Measurements from ENCODE around the gene PRKD1.

PRKD1 gene

GRCh38 chr14:29838752-29839151 is 88.9 kb downstream of the PRKD1 start:
- TF ChIP-seq SUZ12 (IDR thresholded peaks at IDR 0.05; ENCODE audit: extremely low read depth, insufficient read depth, insufficient read length) (no peak), ZNF274 (IDR thresholded peaks at IDR 0.05; ENCODE audit: low read depth, low read length) (no peak), YY1 (IDR thresholded peaks at IDR 0.05; ENCODE audit: insufficient read depth, insufficient read length) (no peak)
- DNase-seq (ENCODE audit: low read depth, low spot score), result no peak
- no peaks in the 10 kb centered on the region for H3K36me3 ChIP-seq (ENCODE audit: insufficient read depth, insufficient read length, low read length)
- no peaks in the 10 kb centered on the region for H3K27me3 ChIP-seq (ENCODE audit: insufficient read depth, insufficient read length)
- H3K4me1 ChIP-seq (ENCODE audit: insufficient read depth, insufficient read length), result no peaks in the 10 kb centered on the region
- no peak overlapping the region for H3K9ac ChIP-seq (ENCODE audit: insufficient read length, low read depth)
- H3K9me3 ChIP-seq (ENCODE audit: insufficient read depth, low read length), result peaks cover 18% of the 10 kb centered on the region; the same call in 1 of the 2 replicates
- H3K4me3 ChIP-seq (ENCODE audit: insufficient read length, low read depth), result no peak overlapping the region

GRCh38 chr14:29836395-29836794 is 91.3 kb downstream of the PRKD1 start:
- Histone ChIP-seq H3K27me3 (ENCODE audit: insufficient read depth, insufficient read length) (no peaks in the 10 kb centered on the region), H3K9me3 (ENCODE audit: insufficient read depth, low read length) (peaks cover 18% of the 10 kb centered on the region; the same call in 1 of the 2 replicates), H3K9ac (ENCODE audit: insufficient read length, low read depth) (no peak overlapping the region), H3K36me3 (ENCODE audit: insufficient read depth, insufficient read length, low read length) (no peaks in the 10 kb centered on the region), H3K4me3 (ENCODE audit: insufficient read length, low read depth) (no peak overlapping the region), H3K4me1 (ENCODE audit: insufficient read depth, insufficient read length) (no peaks in the 10 kb centered on the region)
- no peak for DNase-seq (ENCODE audit: low read depth, low spot score)
- no peak for TF ChIP-seq YY1 (IDR thresholded peaks at IDR 0.05; ENCODE audit: insufficient read depth, insufficient read length)
- TF ChIP-seq ZNF274 (IDR thresholded peaks at IDR 0.05; ENCODE audit: low read depth, low read length), result no peak
- TF ChIP-seq SUZ12 (IDR thresholded peaks at IDR 0.05; ENCODE audit: extremely low read depth, insufficient read depth, insufficient read length), result no peak

GRCh38 chr14:29832042-29832441 is 95.6 kb downstream of the PRKD1 start:
- TF ChIP-seq YY1 (IDR thresholded peaks at IDR 0.05; ENCODE audit: insufficient read depth, insufficient read length) (no peak), SUZ12 (IDR thresholded peaks at IDR 0.05; ENCODE audit: extremely low read depth, insufficient read depth, insufficient read length) (no peak), ZNF274 (IDR thresholded peaks at IDR 0.05; ENCODE audit: low read depth, low read length) (no peak)
- no peaks in the 10 kb centered on the region for H3K27me3 ChIP-seq (ENCODE audit: insufficient read depth, insufficient read length)
- H3K9ac ChIP-seq (ENCODE audit: insufficient read length, low read depth), result no peak overlapping the region
- H3K4me3 ChIP-seq (ENCODE audit: insufficient read length, low read depth), result no peak overlapping the region
- no peaks in the 10 kb centered on the region for H3K9me3 ChIP-seq (ENCODE audit: insufficient read depth, low read length)
- DNase-seq (ENCODE audit: low read depth, low spot score), result no peak
- H3K4me1 ChIP-seq (ENCODE audit: insufficient read depth, insufficient read length), result no peaks in the 10 kb centered on the region
- no peaks in the 10 kb centered on the region for H3K36me3 ChIP-seq (ENCODE audit: insufficient read depth, insufficient read length, low read length)

GRCh38 chr14:29829851-29830250 is 97.8 kb downstream of the PRKD1 start:
- no peak overlapping the region for H3K4me3 ChIP-seq (ENCODE audit: insufficient read length, low read depth)
- H3K9ac ChIP-seq (ENCODE audit: insufficient read length, low read depth), result no peak overlapping the region
- no peaks in the 10 kb centered on the region for H3K36me3 ChIP-seq (ENCODE audit: insufficient read depth, insufficient read length, low read length)
- no peaks in the 10 kb centered on the region for H3K9me3 ChIP-seq (ENCODE audit: insufficient read depth, low read length)
- no peaks in the 10 kb centered on the region for H3K4me1 ChIP-seq (ENCODE audit: insufficient read depth, insufficient read length)
- TF ChIP-seq ZNF274 (IDR thresholded peaks at IDR 0.05; ENCODE audit: low read depth, low read length) (no peak), YY1 (IDR thresholded peaks at IDR 0.05; ENCODE audit: insufficient read depth, insufficient read length) (no peak), SUZ12 (IDR thresholded peaks at IDR 0.05; ENCODE audit: extremely low read depth, insufficient read depth, insufficient read length) (no peak)
- no peak for DNase-seq (ENCODE audit: low read depth, low spot score)
- H3K27me3 ChIP-seq (ENCODE audit: insufficient read depth, insufficient read length), result no peaks in the 10 kb centered on the region

- TF ChIP-seq YY1 (IDR thresholded peaks at IDR 0.05; ENCODE audit: insufficient read depth, insufficient read length) (no peak), ZNF274 (IDR thresholded peaks at IDR 0.05; ENCODE audit: low read depth, low read length) (no peak), SUZ12 (IDR thresholded peaks at IDR 0.05; ENCODE audit: extremely low read depth, insufficient read depth, insufficient read length) (no peak)
- Histone ChIP-seq H3K9me3 (ENCODE audit: insufficient read depth, low read length) (no peaks in the 10 kb centered on the region), H3K36me3 (ENCODE audit: insufficient read depth, insufficient read length, low read length) (no peaks in the 10 kb centered on the region), H3K4me1 (ENCODE audit: insufficient read depth, insufficient read length) (no peaks in the 10 kb centered on the region), H3K27me3 (ENCODE audit: insufficient read depth, insufficient read length) (no peaks in the 10 kb centered on the region), H3K4me3 (ENCODE audit: insufficient read length, low read depth) (no peak overlapping the region), H3K9ac (ENCODE audit: insufficient read length, low read depth) (no peak overlapping the region)
- no peak for DNase-seq (ENCODE audit: low read depth, low spot score)
Measured at GRCh38 chr14:29823816-29824215, 103.8 kb downstream of the PRKD1 start.

GRCh38 chr14:29822430-29822709 is 105.3 kb downstream of the PRKD1 start:
- no peak for DNase-seq (ENCODE audit: low read depth, low spot score)
- H3K27me3 ChIP-seq (ENCODE audit: insufficient read depth, insufficient read length), result no peaks in the 10 kb centered on the region
- H3K36me3 ChIP-seq (ENCODE audit: insufficient read depth, insufficient read length, low read length), result no peaks in the 10 kb centered on the region
- no peaks in the 10 kb centered on the region for H3K9me3 ChIP-seq (ENCODE audit: insufficient read depth, low read length)
- no peak overlapping the region for H3K4me3 ChIP-seq (ENCODE audit: insufficient read length, low read depth)
- H3K4me1 ChIP-seq (ENCODE audit: insufficient read depth, insufficient read length), result no peaks in the 10 kb centered on the region
- H3K9ac ChIP-seq (ENCODE audit: insufficient read length, low read depth), result no peak overlapping the region
- TF ChIP-seq SUZ12 (IDR thresholded peaks at IDR 0.05; ENCODE audit: extremely low read depth, insufficient read depth, insufficient read length), result no peak
- no peak for TF ChIP-seq YY1 (IDR thresholded peaks at IDR 0.05; ENCODE audit: insufficient read depth, insufficient read length)
- no peak for TF ChIP-seq ZNF274 (IDR thresholded peaks at IDR 0.05; ENCODE audit: low read depth, low read length)

GRCh38 chr14:29821661-29822429 is 105.8 kb downstream of the PRKD1 start:
- H3K4me1 ChIP-seq (ENCODE audit: insufficient read depth, insufficient read length), result no peaks in the 10 kb centered on the region
- H3K4me3 ChIP-seq (ENCODE audit: insufficient read length, low read depth), result no peak overlapping the region
- H3K27me3 ChIP-seq (ENCODE audit: insufficient read depth, insufficient read length), result no peaks in the 10 kb centered on the region
- no peak overlapping the region for H3K9ac ChIP-seq (ENCODE audit: insufficient read length, low read depth)
- no peaks in the 10 kb centered on the region for H3K36me3 ChIP-seq (ENCODE audit: insufficient read depth, insufficient read length, low read length)
- DNase-seq (ENCODE audit: low read depth, low spot score), result no peak
- TF ChIP-seq YY1 (IDR thresholded peaks at IDR 0.05; ENCODE audit: insufficient read depth, insufficient read length), result no peak
- TF ChIP-seq ZNF274 (IDR thresholded peaks at IDR 0.05; ENCODE audit: low read depth, low read length), result no peak
- no peak for TF ChIP-seq SUZ12 (IDR thresholded peaks at IDR 0.05; ENCODE audit: extremely low read depth, insufficient read depth, insufficient read length)
- no peaks in the 10 kb centered on the region for H3K9me3 ChIP-seq (ENCODE audit: insufficient read depth, low read length)
